ENCODE measurements around the gene SPAG16.

The SPAG16 gene

DNA sequence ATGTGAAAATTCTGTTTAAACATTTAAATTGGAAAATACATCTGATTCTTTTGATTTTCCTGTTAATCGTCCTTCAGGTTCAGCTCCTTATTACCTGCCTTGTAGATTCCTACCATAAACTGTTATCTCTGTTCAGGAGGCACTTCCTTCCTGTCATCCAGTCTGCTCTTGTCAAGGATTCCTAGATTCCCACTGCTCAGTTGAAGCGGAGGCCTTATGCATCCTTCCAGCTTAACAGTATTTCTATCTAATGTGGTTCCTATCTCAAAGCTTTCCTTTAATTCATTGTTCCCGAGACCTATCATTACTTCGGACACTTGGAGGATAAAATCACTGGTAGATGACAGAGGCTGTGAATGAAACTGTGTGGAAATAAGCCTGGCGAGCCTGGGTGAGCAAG is 12.0 kb downstream of the SPAG16 start:
- TF ChIP-seq, protein P1, sequence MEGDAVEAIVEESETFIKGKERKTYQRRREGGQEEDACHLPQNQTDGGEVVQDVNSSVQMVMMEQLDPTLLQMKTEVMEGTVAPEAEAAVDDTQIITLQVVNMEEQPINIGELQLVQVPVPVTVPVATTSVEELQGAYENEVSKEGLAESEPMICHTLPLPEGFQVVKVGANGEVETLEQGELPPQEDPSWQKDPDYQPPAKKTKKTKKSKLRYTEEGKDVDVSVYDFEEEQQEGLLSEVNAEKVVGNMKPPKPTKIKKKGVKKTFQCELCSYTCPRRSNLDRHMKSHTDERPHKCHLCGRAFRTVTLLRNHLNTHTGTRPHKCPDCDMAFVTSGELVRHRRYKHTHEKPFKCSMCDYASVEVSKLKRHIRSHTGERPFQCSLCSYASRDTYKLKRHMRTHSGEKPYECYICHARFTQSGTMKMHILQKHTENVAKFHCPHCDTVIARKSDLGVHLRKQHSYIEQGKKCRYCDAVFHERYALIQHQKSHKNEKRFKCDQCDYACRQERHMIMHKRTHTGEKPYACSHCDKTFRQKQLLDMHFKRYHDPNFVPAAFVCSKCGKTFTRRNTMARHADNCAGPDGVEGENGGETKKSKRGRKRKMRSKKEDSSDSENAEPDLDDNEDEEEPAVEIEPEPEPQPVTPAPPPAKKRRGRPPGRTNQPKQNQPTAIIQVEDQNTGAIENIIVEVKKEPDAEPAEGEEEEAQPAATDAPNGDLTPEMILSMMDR (IDR thresholded peaks at IDR 0.05; ENCODE audit: insufficient read depth, low read length) = no peak
- TF ChIP-seq GABPA (IDR thresholded peaks at IDR 0.05; ENCODE audit: low read depth) = no peak
- TF ChIP-seq POLR2AphosphoS5 (IDR thresholded peaks at IDR 0.05; ENCODE audit: low read depth) = no peak
- TF ChIP-seq SPI1 (IDR thresholded peaks at IDR 0.05; ENCODE audit: borderline replicate concordance, low read depth) = no peak
- TF ChIP-seq, protein P2, sequence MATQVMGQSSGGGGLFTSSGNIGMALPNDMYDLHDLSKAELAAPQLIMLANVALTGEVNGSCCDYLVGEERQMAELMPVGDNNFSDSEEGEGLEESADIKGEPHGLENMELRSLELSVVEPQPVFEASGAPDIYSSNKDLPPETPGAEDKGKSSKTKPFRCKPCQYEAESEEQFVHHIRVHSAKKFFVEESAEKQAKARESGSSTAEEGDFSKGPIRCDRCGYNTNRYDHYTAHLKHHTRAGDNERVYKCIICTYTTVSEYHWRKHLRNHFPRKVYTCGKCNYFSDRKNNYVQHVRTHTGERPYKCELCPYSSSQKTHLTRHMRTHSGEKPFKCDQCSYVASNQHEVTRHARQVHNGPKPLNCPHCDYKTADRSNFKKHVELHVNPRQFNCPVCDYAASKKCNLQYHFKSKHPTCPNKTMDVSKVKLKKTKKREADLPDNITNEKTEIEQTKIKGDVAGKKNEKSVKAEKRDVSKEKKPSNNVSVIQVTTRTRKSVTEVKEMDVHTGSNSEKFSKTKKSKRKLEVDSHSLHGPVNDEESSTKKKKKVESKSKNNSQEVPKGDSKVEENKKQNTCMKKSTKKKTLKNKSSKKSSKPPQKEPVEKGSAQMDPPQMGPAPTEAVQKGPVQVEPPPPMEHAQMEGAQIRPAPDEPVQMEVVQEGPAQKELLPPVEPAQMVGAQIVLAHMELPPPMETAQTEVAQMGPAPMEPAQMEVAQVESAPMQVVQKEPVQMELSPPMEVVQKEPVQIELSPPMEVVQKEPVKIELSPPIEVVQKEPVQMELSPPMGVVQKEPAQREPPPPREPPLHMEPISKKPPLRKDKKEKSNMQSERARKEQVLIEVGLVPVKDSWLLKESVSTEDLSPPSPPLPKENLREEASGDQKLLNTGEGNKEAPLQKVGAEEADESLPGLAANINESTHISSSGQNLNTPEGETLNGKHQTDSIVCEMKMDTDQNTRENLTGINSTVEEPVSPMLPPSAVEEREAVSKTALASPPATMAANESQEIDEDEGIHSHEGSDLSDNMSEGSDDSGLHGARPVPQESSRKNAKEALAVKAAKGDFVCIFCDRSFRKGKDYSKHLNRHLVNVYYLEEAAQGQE (IDR thresholded peaks at IDR 0.05; ENCODE audit: insufficient replicate concordance, low read depth) = no peak
- DNase-seq (ENCODE audit: low read depth in 1 of 2, low spot score in 1 of 2) = no peak
- Histone ChIP-seq H3K4me3 (replicated peaks; ENCODE audit: insufficient read depth, low read length) (no peak overlapping the region), H3K27me3 (ENCODE audit: insufficient read depth, poor library complexity, severe bottlenecking) (no peaks in the 10 kb centered on the region), H3K27ac (replicated peaks) (no peak overlapping the region)

DNA sequence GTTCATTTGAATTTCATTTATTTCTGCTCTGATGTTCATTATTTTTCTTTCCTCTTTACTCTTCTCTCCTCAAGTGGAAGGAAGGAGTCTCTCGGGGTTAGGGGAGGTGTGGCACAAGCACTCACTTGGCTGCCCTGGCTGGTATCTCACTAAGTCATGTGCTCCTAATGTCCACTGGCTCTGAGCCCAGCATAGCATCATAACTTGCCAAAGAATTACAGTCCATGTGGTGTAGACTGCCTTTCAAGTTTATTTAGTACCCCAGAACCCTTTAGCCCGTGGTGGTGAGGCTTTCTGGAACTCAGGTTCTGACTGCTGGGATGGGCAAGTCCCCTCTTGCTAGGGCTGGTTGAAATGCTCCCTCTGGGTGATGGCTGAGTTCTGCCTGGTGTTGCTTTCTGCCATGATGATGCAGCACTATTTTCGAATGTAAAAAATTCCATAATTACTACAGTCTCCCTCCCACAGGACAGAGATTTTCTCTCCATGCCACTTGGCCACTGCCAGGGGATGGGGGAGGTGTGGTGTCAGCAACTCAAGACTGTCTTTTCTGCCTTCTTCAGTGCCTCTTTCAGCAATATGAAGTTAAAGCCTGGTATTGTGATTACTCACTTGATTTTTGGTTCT is 22.2 kb downstream of the SPAG16 start:
- Histone ChIP-seq H3K4me3 (replicated peaks; ENCODE audit: insufficient read depth, low read length) (no peak overlapping the region), H3K27ac (replicated peaks) (no peak overlapping the region), H3K27me3 (ENCODE audit: insufficient read depth, poor library complexity, severe bottlenecking) (no peaks in the 10 kb centered on the region)
- no peak for DNase-seq (ENCODE audit: low read depth in 1 of 2, low spot score in 1 of 2)
- TF ChIP-seq, protein P1 (IDR thresholded peaks at IDR 0.05; ENCODE audit: insufficient read depth, low read length) = no peak
- TF ChIP-seq GABPA (IDR thresholded peaks at IDR 0.05; ENCODE audit: low read depth) = no peak
- no peak for TF ChIP-seq SPI1 (IDR thresholded peaks at IDR 0.05; ENCODE audit: borderline replicate concordance, low read depth)
- TF ChIP-seq POLR2AphosphoS5 (IDR thresholded peaks at IDR 0.05; ENCODE audit: low read depth) = no peak
- TF ChIP-seq, protein P2 (IDR thresholded peaks at IDR 0.05; ENCODE audit: insufficient replicate concordance, low read depth) = no peak

DNA sequence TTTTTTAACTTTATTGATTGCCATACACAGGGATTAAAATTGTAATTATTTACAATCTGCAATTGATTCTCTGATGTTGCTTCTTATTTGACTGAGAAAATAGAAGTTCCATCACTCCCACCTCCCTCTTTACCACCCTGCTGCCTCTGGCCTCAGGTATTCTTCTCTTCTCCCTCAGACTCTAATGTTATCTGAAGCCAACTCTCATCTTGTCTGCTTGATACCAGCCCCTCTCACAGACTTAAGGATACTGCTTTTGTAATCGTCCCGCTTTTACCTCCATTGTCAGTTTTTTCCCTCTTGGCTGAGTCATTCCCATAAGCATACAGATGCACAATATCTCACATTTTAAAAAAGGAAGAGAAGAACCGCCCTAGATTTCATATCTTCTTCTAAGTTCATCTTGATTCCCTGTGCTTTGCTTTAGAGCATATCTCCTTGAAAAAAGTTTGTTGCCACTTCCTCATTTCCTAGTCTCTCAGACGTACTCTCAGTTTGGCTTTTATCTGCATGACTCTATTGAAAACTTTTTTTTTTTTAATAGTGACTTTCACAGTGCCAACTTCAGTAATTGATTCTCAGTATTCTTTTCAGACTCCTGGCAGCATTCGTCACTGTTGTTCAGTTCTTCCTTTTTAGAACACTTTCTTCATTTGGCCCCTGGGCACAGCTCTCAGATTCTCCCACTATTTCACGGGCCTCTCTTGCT is 31.1 kb downstream of the SPAG16 start:
- Histone ChIP-seq H3K27me3 (ENCODE audit: insufficient read depth, poor library complexity, severe bottlenecking) (no peaks in the 10 kb centered on the region), H3K27ac (replicated peaks) (no peak overlapping the region), H3K4me3 (replicated peaks; ENCODE audit: insufficient read depth, low read length) (no peak overlapping the region)
- TF ChIP-seq SPI1 (IDR thresholded peaks at IDR 0.05; ENCODE audit: borderline replicate concordance, low read depth) (peak; percentile 93), POLR2AphosphoS5 (IDR thresholded peaks at IDR 0.05; ENCODE audit: low read depth) (no peak)
- no peak for DNase-seq (ENCODE audit: low read depth in 1 of 2, low spot score in 1 of 2)

DNA sequence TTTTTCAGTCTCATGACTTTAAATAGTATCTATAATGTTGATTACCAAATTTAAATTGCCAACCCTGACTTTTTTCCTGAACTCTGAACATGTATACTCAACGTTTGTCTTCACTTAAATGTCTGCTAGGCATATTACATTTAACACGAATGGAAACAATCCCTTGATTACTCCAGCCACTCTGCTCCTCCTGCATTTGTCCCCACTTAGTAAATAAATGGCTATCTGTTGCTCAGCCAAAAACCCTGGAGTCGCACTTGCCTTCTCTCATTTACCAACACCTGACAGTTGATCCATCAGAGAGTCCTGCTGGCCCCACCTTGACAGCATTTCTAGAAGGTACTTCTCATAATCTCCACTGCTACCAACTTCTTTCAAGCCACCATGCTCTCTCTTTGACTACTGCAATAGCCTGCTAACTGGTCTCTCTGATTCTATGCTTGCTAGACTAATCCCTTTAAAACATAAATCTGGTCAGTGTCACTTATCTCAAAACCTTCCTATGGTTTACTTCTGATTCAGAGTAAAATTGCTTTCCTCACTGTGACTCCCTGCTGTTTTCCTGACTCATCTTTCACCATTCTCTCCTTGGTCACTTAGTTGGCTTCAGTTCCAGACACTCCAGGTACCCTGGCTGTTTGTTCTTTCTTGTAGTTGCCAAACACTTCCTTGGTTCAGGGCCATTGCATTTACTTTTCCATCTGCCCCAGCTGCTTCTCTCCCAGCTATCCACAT is 31.9 kb downstream of the SPAG16 start:
- DNase-seq (ENCODE audit: low read depth in 1 of 2, low spot score in 1 of 2) = no peak
- TF ChIP-seq POLR2AphosphoS5 (IDR thresholded peaks at IDR 0.05; ENCODE audit: low read depth) = no peak
- TF ChIP-seq, protein P1 (IDR thresholded peaks at IDR 0.05; ENCODE audit: insufficient read depth, low read length) = no peak
- H3K27ac ChIP-seq (replicated peaks) = no peak overlapping the region
- no peak overlapping the region for H3K4me3 ChIP-seq (replicated peaks; ENCODE audit: insufficient read depth, low read length)
- no peaks in the 10 kb centered on the region for H3K27me3 ChIP-seq (ENCODE audit: insufficient read depth, poor library complexity, severe bottlenecking)

Measured in HL-60 (cell line).